Measurements from ENCODE around the gene CAMK1D. TPM values are rescaled to one million over a fixed set of nuclear protein-coding genes. Genes with fewer than 3 reads are reported as not detected.

CAMK1D gene
- total RNA-seq, 1 experiment from 2014 or later: 6.0 TPM

GRCh38 chr10:12355384-12355783, 6.0 kb downstream of the CAMK1D start:
- H4K20me1 ChIP-seq (ENCODE audit: insufficient read depth): no peaks in the 10 kb centered on the region; the same call in 1 of the 2 replicates
- H3F3A ChIP-seq (ENCODE audit: insufficient read depth, low read depth): peaks cover 7% of the 10 kb centered on the region; the same call in 1 of the 2 replicates
- no peaks in the 10 kb centered on the region for H3K36me3 ChIP-seq (ENCODE audit: low read depth)
- no TSS peak for BruUV-seq (replicated peaks)
- no peak overlapping the region for H3K4me2 ChIP-seq
- no peaks in the 10 kb centered on the region for H3K9me2 ChIP-seq (ENCODE audit: insufficient read depth)
- DNase-seq: no peak
- H2AFZ ChIP-seq: no peak overlapping the region
- no peak overlapping the region for H3K4me3 ChIP-seq
- peaks cover 37% of the 10 kb centered on the region for H3K79me2 ChIP-seq (ENCODE audit: low read depth)
- H3K27ac ChIP-seq: no peak overlapping the region
- TF ChIP-seq, protein P1, sequence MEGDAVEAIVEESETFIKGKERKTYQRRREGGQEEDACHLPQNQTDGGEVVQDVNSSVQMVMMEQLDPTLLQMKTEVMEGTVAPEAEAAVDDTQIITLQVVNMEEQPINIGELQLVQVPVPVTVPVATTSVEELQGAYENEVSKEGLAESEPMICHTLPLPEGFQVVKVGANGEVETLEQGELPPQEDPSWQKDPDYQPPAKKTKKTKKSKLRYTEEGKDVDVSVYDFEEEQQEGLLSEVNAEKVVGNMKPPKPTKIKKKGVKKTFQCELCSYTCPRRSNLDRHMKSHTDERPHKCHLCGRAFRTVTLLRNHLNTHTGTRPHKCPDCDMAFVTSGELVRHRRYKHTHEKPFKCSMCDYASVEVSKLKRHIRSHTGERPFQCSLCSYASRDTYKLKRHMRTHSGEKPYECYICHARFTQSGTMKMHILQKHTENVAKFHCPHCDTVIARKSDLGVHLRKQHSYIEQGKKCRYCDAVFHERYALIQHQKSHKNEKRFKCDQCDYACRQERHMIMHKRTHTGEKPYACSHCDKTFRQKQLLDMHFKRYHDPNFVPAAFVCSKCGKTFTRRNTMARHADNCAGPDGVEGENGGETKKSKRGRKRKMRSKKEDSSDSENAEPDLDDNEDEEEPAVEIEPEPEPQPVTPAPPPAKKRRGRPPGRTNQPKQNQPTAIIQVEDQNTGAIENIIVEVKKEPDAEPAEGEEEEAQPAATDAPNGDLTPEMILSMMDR (conservative IDR thresholded peaks at IDR 0.05): no peak
- no peak for TF ChIP-seq EZH2 (IDR thresholded peaks at IDR 0.05; ENCODE audit: low read depth)
- no peaks in the 10 kb centered on the region for H3K9me3 ChIP-seq (ENCODE audit: insufficient read depth, low read depth)
- no peaks in the 10 kb centered on the region for H3K27me3 ChIP-seq (ENCODE audit: insufficient read depth, low read depth)
- ChIA-PET POLR2A (ENCODE audit: unreplicated experiment) (no interaction called here), CTCF (no interaction called here)
- intact Hi-C loops (cut with micrococcal nuclease; ENCODE audit: unreplicated experiment): no loop called here
- H3K4me1 ChIP-seq (replicated peaks; ENCODE audit: insufficient read depth): peaks cover 12% of the 10 kb centered on the region

DNA sequence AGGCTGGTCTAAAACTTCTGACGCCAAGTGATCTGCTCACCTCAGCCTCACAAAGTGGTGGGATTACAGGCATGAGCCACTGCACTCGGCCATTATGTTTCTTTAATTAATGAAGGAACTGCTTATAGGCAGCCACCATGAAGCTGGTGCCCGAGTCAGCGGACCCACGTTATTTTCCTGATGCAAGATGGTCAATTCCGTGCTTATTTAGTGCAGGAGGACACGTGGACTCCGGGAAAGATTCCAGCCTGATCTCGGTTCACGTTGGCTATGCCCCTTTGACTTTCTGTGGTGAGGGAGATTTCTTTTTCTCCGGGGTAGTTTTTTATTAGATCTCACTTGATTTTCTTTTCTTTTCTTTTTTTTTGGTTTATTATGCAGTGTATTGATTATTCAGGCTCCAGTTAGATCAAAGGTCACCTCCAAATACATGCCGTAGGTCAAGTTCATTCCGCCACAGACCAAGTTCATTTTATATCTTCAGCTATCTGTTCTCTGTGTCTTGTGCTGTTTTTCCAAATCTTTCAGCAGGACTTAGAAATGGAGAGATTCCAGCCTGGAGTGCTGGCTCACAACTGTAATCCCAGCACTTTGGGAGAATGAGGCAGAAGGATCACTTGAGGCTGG, 8.3 kb downstream of the CAMK1D start:
- H4K20me1 ChIP-seq (ENCODE audit: insufficient read depth): no peaks in the 10 kb centered on the region; the same call in 1 of the 2 replicates
- TF ChIP-seq EZH2 (IDR thresholded peaks at IDR 0.05; ENCODE audit: low read depth): no peak
- TF ChIP-seq, protein P1 (conservative IDR thresholded peaks at IDR 0.05): no peak
- no peaks in the 10 kb centered on the region for H3K36me3 ChIP-seq (ENCODE audit: low read depth)
- ChIA-PET POLR2A (ENCODE audit: unreplicated experiment) (no interaction called here), CTCF (no interaction called here)
- no peaks in the 10 kb centered on the region for H3K27me3 ChIP-seq (ENCODE audit: insufficient read depth, low read depth)
- H3K4me3 ChIP-seq: no peak overlapping the region
- DNase-seq: no peak
- intact Hi-C loops (cut with micrococcal nuclease; ENCODE audit: unreplicated experiment): no loop called here
- BruUV-seq (replicated peaks): no TSS peak
- H3K4me1 ChIP-seq (replicated peaks; ENCODE audit: insufficient read depth): peaks cover 7% of the 10 kb centered on the region
- H3F3A ChIP-seq (ENCODE audit: insufficient read depth, low read depth): peaks cover 7% of the 10 kb centered on the region; the same call in 1 of the 2 replicates
- no peaks in the 10 kb centered on the region for H3K9me2 ChIP-seq (ENCODE audit: insufficient read depth)
- H3K27ac ChIP-seq: no peak overlapping the region
- H3K9me3 ChIP-seq (ENCODE audit: insufficient read depth, low read depth): no peaks in the 10 kb centered on the region
- H2AFZ ChIP-seq: no peak overlapping the region
- H3K4me2 ChIP-seq: no peak overlapping the region
- H3K79me2 ChIP-seq (ENCODE audit: low read depth): peaks cover 17% of the 10 kb centered on the region

- Histone ChIP-seq H3K79me2 (ENCODE audit: low read depth) (peaks cover 6% of the 10 kb centered on the region; the same call in 1 of the 2 replicates), H4K20me1 (ENCODE audit: insufficient read depth) (no peaks in the 10 kb centered on the region; the same call in 1 of the 2 replicates), H3K4me3 (no peak overlapping the region), H3K4me1 (replicated peaks; ENCODE audit: insufficient read depth) (no peaks in the 10 kb centered on the region), H3K9me3 (ENCODE audit: insufficient read depth, low read depth) (no peaks in the 10 kb centered on the region), H2AFZ (no peak overlapping the region), H3K9me2 (ENCODE audit: insufficient read depth) (no peaks in the 10 kb centered on the region), H3K27me3 (ENCODE audit: insufficient read depth, low read depth) (no peaks in the 10 kb centered on the region), H3F3A (ENCODE audit: insufficient read depth, low read depth) (no peaks in the 10 kb centered on the region), H3K27ac (no peak overlapping the region), H3K36me3 (ENCODE audit: low read depth) (no peaks in the 10 kb centered on the region), H3K4me2 (no peak overlapping the region)
- CTCF ChIA-PET: no interaction called here
- POLR2A ChIA-PET (ENCODE audit: unreplicated experiment): no interaction called here
- intact Hi-C loops (cut with micrococcal nuclease; ENCODE audit: unreplicated experiment): no loop called here
- no peak for TF ChIP-seq EZH2 (IDR thresholded peaks at IDR 0.05; ENCODE audit: low read depth)
- TF ChIP-seq, protein P1 (conservative IDR thresholded peaks at IDR 0.05): no peak
- no peak for DNase-seq
- BruUV-seq (replicated peaks): no TSS peak
Measured at GRCh38 chr10:12358863-12359564, 9.7 kb downstream of the CAMK1D start.

All from PC-9 (cell line).